ENCODE measurements around the gene CHCT1.

- TF ChIP-seq ZNF121 (tag by site-specific recombination; IDR thresholded peaks at IDR 0.05) (no peak), ZNF660 (tag by site-specific recombination; IDR thresholded peaks at IDR 0.05) (no peak), HOXA7 (CRISPR knock-in tag; IDR thresholded peaks at IDR 0.05; ENCODE audit: borderline replicate concordance) (no peak), ZNF148 (tag by site-specific recombination; IDR thresholded peaks at IDR 0.05; ENCODE audit: borderline replicate concordance) (no peak), REST (tag by site-specific recombination; IDR thresholded peaks at IDR 0.05) (no peak), ZNF223 (tag by site-specific recombination; IDR thresholded peaks at IDR 0.05) (no peak), ZNF175 (tag by site-specific recombination; IDR thresholded peaks at IDR 0.05) (no peak), PRDM4 (tag by site-specific recombination; IDR thresholded peaks at IDR 0.05) (no peak)
Observed at GRCh38 chr17:60461584-60461983, 39.3 kb downstream of the CHCT1 start.
